ENCODE measurements around the gene NUMA1.

Gene NUMA1

GRCh38 chr11:71998649-71999310, 81.6 kb downstream of the NUMA1 start, which contains the start of gene IL18BP:
IL18BP (plus strand) TSS chr11:71998909; CDS start chr11:71999985, 1,076 bp downstream.
- DNase-seq, result no peak

GRCh38 chr11:71998061-71998460, 82.3 kb downstream of the NUMA1 start:
- DNase-seq, result no peak

DNA sequence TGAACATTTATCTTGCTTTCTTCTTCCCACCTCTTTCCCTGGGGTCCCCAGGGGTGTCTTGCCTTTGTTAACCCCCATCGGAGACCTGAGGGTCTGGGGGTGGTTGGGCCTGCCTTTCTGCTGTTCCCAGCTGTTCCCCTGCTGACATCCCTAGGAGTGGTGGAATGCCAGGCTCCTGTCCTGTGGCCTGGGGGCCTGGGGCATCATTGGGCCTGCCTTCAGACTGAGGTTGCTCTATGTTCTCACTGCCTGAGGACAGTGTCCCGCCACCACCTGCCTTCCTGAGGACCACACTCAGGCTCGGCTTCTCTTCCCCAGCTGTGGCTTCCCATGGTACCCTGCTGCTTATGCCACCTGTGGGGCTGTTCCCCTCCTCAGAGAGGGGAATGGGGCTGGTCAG, 82.7 kb downstream of the NUMA1 start:
- no peak for DNase-seq

GRCh38 chr11:71996946-71997345, 83.4 kb downstream of the NUMA1 start:
- no peak for DNase-seq

DNA sequence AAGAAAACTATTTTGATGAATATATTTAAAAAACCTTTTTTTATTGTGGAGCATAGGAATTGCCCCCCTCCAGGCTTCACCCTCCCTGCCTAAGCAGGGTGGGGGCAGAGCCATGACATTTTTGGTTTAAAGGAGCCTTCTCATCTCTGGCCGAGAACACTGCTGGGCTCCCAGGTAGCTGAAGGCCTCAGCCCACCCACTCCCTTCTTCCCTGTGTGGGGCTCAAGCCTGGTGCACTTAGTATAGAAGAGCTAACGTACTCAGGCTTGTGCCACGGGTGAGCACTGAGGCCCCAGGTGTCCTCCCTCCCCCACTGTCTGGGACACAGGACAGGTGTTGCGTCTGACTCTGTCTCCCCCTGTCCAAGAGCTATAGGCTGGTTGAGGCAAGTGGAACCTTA, 83.8 kb downstream of the NUMA1 start:
- DNase-seq, result no peak

- no peak for DNase-seq
Observed at GRCh38 chr11:71995726-71996291, 84.5 kb downstream of the NUMA1 start.

DNA sequence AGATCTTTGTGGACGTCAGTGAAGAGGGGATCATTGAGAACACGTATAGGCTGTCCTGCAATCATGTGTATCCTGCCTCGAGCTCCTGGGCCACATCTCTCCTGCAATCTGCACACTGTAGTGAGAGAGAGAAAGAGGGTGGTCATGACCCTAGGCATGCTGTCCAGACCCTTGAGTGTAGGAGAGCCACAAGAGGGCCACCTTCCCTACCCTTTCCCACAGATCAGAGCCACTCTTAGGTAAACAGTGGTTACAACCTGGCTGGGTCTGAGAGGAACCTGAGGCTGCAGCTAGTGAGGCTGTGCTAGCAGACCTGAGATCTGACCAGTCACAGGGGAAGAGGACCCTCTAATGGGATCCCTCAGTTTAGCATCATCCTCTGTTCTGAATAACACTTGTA, 85.6 kb downstream of the NUMA1 start:
- DNase-seq, result no peak

DNA sequence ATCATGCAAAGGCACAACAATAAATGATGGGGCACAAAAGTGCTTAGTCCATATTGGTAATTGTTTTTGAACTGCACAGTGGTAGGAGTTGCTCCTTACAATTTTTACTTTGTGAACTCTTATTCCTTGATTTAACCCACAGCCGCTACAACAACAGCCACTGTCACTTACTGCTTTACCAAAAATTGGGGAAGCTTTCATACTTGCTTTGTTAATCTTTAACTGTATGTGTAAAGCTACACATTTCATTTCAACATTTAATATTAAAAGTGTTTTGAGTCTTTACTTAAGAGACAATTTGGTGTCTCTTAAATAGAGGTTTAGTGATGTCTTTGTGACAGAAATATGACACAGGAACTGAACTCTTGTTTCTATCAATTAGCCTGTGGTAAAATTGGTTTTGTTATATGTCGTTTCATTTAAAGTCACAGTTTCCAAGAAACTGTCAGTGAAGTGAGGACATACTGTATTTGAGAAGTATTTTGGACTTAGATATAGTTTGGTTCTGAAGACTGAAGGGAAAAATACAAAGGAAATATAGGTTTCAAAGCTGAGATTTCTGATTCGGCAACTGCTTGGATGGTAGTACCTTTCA, 88.1 kb downstream of the NUMA1 start:
- no peak for DNase-seq

DNA sequence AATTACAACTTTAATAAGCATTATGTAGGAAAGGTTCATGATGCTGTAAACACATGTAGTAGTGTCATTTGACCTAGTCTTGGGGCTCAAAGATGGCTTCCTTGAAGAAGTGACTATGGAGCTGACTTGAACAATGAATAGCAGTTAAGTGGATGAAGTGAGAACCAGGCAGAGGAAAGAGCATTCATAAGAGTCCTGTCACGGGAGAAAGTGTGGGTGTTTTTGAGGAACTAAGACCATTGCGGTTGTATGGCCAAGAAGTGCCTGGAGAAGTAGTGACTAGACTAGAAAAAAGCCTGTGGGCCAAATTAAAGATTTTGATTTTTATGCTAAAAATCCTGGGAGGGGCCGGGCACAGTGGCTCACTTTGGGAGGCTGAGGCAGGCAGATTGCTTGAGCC, 88.8 kb downstream of the NUMA1 start:
- no peak for DNase-seq

DNA sequence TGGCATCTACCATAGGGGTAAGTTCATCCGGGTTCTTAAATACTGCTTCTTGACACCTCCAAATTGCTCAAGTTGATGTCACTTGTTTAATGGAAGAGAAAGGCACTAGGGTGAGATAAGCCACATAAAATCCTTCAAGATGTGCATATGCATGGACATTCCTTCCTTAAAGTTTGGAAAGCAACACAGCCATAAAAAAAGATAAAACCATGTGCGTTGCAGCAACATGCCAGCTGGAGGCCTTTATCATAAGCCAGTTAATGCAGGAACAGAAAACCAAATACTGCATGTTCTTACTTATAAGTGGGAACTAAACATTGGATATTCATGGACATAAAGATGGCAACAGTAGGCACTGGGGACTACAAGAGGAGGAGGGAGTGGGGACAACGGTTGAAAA, 89.6 kb downstream of the NUMA1 start:
- no peak for DNase-seq

- DNase-seq, result no peak
Observed at GRCh38 chr11:71988050-71988449, 92.3 kb downstream of the NUMA1 start.

- DNase-seq, result no peak
Observed at GRCh38 chr11:71987521-71987920, 92.8 kb downstream of the NUMA1 start.

GRCh38 chr11:71986131-71986530, 94.2 kb downstream of the NUMA1 start:
- DNase-seq, result no peak

GRCh38 chr11:71979602-71980001, 100.7 kb downstream of the NUMA1 start:
- no peak for DNase-seq

- DNase-seq, result no peak
Observed at GRCh38 chr11:71979094-71979493, 101.2 kb downstream of the NUMA1 start.

GRCh38 chr11:71977743-71978418, 102.5 kb downstream of the NUMA1 start:
- peak; percentile 16 for DNase-seq

DNA sequence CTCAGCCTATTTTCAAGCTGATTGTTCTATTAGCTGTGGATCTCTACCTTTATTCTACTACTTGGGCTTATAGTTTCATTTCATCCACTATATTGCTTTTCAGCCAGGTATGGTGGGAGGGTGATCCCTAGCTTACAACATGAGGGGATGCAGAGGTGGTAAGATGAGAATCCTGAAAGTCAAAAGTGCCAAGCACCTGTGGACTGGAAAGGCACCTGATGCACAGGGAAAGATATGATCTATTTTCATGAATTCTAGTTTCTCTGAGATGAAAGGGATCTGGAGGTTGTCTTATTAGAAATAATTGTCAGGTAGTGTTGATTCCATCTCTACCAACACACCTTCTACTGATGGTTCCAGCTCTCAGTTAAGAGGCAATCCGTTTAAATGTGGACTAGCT, 103.3 kb downstream of the NUMA1 start:
- no peak for DNase-seq

GRCh38 chr11:71976551-71976950, 103.8 kb downstream of the NUMA1 start:
- no peak for DNase-seq

- DNase-seq, result peak; percentile 36
Observed at GRCh38 chr11:71971680-71972079, 108.7 kb downstream of the NUMA1 start.

DNA sequence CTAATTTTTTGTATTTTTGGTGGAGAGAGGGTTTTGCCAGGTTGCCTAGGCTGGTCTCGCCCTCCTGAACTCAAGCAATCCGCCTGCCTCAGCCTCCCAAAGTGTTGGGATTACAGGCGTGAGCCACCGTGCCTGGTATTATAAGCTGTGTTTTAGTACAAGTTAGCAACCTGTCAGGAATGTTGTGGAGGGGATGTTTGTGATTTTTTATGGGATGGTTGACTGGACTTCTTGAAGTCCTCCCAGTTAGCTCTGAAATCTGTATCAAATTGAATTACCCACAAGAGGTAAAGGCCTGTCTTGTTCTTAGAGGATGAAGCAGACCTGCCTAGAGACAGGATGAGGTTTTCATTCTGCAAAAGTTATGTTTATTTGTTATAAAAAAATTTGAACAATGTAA, 115.7 kb downstream of the NUMA1 start:
- no peak for DNase-seq

- DNase-seq, result no peak
Observed at GRCh38 chr11:71963468-71963867, 116.9 kb downstream of the NUMA1 start.

DNA sequence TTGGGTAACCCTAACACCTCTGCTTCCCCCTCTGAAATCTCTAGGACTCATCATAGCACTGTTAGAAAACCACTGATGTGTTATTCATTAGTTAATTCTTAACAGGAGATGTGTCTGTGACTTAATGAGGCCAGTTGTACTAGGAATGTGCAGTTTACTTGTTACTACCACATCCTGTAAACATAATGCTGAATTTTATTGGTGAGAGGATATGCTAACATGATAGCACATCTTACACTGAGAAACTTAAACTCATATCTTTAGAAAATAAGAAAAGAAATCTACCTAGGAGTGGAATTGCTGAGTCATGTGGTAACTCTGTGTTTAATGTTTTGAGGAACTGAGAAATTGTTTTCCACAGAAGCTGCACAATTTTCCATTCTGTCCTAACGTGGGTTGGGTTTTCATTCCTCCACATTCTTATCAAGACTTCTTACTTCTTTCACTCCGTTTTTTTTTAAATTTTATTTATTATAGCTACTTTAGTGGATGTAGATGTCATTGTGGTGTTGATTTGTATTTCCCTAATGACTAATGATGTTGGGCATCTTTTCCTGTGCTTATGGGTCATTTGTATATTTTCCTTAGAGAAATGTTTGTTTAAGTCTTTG, 117.8 kb downstream of the NUMA1 start:
- DNase-seq, result no peak

GRCh38 chr11:71955898-71956456, 124.4 kb downstream of the NUMA1 start:
- DNase-seq, result no peak
